GM18517 (cell line): ENCODE measurements around the gene NLRP2B.
"Not testable (repeated sequence)": the region's sequence is repeated elsewhere in the genome, so short reads cannot be mapped to it uniquely, and the experiment has no call there.

ENCODE experiments used
- ATAC-seq: cut with Tn5 transposase; IDR thresholded peaks from one replicate; pipeline ENCODE4 v1.9.1; 2021; ENCODE audit warnings: mild to moderate bottlenecking, moderate library complexity; ENCODE audit not compliant: unreplicated experiment

Gene NLRP2B

DNA sequence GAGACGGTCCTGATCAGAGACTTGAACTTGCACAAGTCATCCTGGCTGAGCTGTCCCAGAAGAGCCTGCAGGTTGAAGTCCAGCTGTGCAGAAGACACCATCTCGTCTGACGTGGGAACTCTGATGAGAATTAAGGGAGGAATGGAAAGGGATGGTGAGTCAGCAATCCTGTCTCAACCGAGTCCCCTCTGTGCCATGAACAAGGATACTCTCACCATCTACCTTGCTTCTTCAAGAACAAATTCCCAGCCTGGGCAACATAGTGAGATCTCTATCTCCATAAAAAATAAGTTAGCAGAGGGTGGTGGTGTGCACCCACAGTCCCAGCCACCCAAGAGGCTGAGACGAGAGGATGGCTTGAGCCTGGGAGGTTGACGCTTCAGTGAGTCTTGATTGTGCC lies at the start of gene NLRP2B:
NLRP2B (minus strand) TSS at position 101 of the 400 bp plus-strand sequence.
- ATAC-seq = no peak

DNA sequence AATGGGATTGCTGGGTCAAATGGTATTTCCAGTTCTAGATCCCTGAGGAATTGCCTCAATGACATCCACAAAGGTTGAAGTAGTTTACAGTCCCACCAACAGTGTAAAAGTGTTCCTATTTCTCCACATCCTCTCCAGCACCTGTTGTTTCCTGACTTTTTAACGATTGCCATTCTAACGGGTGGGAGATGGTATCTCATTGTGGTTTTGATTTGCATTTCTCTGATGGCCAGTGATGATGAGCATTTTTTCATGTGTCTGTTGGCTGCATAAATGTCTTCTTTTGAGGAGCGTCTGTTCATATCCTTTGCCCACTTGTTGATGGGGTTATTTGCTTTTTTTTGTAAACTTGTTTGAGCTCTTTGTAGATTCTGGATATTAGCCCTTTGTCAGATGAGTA lies 45.9 kb upstream of the NLRP2B start:
- ATAC-seq = not testable (repeated sequence)

DNA sequence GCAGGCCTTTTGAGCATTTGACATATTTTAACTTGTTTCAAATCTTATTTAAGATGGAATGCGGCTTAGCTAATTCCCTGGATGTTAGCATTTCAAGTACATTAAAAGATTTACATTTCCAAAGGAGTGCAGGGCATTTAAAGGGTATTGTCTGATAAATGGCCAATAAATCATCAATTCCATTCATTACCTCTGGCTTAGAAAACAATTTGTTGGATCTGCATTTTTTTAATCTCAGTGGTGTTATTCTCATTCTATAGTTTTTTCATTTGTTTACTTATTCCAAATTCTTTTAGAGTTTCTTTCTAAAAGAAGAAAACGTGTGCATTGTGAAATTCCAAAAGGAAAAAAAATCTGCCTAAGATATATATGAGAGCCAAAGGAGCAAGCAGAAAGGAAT lies 1.3 kb upstream of the NLRP2B start:
- no peak for ATAC-seq

DNA sequence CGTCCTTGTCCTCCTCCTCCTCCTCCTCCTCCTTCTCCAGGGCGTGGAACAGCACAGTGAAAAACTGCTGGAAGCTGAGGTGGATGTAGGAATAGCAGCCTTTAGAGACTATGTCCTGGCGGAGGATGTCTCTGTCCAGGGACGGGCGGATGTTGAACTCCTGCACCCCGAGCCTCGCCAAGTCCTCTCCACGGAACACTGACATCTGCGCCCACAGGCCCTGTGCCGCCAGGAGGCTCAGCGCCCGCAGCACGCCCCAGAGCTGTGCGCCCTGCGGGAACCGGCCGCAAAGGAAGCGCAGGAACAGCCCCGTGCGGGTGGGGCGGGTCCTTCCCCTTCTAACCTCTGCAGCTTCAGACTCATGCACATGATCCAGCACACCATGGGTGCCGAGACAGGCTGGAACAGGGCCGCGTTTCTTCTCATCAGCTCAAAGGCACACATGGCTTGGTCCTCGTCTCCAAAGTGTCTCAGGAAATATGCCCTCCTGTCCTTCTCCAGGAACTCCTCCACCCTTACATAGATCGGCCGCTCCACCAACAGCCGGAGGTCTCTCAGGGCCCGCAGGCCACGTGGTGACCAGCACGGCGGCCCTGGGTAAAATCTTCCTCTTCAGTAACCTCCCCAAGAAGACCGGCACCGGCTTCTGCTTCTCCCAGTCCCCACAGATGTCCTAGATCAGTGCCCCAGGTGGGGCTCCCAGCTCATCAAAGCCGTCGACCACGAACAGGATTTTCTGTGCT lies 1.2 kb downstream of the NLRP2B start:
- no peak for ATAC-seq

DNA sequence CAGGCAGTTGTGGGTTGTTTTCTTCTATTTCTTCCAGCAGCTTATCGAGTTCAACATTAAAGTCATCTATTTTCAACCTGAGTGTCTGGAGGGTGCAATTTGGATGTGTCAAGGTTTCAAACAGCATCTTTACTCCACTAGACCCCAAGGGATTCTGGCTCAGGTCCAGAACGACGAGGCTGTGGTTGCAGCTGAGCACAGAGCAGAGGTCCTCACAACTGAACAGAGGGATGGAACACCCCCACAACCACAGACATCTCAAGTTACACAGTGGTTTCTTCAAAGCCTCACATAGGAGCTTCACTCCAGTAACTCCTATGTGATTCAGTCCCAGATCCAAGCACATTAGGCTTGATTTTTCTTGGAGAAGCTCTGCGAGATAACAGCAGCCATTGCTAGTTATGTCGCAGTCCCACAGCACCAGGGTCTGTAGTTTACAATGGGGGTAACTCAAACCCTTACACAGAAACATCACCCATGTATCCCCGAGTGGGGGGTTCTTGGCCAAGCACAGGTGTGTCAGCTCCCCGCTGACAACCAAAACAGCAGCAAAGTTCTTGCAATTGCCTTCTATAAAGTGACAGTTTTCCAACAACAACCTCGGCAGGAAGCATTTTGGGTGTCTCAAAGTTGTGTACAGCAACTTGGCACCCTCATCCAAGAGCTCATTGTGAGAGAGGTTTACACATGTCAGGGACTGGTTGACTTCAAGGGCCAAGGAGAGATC lies 2.8 kb downstream of the NLRP2B start:
- no peak for ATAC-seq

DNA sequence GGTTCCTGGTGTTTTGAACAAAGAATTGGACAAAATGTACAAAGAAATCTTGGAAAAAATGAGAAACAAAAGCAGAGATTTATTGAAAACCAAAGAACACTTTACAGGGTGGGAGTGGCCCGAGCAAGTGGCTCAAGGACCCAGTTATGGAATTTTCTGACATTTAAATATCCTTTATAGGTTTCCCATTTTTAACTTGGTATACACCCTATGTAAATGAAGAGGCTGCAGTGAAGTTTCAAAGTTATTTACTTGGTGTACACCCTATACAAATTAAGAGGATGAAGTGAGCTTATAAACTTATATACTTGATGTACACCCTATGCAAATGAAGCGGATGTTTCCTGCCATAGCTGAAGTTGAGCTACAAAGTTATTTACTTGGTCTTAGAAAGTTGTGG lies 4.7 kb downstream of the NLRP2B start:
- ATAC-seq = no peak

DNA sequence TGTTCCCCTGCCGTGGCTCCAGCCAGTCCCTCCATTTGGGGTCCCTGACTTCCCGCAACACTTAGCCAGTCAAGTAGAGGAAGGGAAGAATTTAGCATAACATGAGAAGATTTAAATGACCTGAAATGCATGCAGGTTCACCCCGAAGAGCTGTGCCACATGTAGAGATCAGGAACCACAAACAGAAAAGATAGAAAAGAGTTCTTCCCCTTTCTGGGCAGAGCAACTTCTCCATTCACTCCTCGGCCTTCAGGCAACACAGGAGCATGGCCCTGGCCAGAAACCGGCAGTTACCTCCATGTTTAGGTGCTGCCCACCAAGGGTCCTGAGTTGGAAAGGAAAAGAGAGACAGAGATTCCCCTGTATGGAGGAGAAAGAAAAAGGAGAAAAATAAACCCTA lies 5.2 kb downstream of the NLRP2B start:
- ATAC-seq = no peak

DNA sequence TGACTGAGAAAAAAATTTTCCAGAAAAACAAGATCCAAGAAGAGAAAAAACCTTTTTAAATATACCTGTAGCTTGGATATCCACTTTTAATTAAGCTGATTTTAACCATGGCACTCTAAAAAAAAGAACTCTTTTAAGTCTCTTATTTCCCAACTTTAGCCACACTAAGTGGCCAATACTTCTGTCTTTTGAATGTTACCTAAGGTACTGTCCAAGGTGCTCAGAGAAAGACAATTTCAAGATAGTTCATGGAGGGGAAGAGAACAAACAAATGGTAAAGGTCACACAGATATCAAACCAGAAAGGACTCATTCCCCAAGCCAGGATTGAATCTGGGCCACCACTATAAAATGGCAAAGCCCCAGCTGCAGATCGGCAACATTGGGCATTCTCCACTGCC lies 10.1 kb downstream of the NLRP2B start:
- ATAC-seq = no peak

DNA sequence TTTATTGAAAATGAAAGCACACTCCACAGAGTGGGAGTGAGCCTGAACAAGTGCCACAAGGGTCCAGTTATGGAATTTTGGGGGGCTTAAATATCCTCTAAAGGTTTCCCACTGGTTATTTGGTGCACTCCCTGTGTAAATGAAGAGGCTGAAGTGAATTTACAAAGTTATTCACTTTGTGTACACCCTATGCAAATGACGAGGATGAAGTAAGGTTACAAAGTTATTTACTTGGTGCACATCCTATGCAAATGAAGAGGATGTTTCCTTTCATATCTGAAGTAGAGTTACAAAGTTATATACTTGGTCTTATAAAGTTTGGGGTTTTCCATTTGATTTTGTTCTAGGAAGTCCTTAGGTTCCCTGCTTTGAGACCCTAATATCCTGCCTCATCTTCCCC lies 13.1 kb downstream of the NLRP2B start:
- no peak for ATAC-seq

DNA sequence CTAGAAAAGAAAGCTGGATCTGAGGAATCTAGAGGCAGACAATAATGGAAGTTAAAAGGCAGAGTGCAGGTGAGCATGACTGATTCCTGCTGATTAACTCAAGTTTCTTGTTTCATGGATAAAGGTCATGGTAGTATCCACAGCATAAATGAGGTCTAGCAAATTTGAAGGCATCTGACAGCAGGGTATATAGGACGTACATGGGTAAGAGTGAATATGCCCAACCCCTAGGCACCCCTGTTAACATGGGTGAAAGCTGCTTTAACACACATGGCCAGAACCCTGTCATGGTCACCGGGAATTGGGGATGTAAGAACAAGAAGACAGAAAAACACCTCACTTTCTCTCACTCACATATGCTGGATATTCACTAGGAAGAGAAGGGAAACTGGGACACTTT lies 25.0 kb downstream of the NLRP2B start:
- ATAC-seq = no peak

DNA sequence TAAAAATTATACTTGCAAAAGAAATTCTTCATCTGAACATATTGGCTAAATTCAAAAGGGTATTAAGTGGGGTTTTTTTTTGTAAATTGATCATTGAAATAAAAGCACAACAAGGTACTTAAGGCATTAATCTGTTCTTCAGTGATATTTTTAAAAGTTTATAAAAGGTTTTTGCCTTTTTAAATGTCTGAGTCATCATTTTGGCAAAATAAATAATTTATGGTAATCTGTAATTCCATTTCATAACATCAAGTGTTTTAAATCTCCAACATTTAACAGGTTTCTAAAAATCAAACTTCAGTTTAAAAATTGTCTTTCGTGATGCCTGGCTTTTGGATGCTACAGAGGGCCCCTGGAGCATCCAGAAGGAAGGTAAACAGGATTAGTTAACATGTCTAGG lies 27.4 kb downstream of the NLRP2B start:
- no peak for ATAC-seq

DNA sequence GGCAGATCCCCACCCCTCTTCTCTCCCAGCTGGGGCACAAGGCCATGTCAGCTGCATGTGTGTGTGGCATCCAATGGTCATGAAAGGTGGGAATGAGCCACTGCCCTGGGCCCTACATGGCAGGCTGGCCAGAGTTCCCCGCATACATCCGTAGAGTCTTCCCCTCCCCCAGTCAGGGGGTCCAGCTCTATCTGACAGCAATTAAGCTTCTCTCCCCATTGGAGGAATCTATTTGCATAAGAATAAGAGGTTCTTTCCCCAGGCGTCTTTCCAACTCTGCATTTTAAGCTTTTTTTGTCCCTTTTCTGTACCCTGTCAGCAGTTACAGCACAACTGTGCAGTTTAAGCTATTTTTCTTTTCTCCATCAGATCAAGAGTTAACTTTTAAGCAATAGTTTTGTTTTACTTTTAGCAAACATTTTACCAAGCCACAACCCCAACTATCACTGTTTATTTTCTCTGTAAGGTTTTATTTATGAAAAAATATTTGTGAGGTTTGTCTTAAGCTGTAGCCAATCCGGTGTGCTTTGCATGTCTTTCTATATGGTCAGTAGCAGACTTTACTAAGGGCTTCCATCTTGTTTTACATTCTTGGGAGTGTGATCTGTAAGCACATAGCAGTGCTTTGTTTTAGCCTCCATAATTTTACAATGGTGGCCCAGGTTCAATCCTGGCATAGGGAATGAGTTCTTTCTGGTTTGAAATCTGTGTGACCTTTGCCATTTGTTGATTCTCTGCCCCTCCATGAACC lies 28.7 kb downstream of the NLRP2B start:
- no peak for ATAC-seq

DNA sequence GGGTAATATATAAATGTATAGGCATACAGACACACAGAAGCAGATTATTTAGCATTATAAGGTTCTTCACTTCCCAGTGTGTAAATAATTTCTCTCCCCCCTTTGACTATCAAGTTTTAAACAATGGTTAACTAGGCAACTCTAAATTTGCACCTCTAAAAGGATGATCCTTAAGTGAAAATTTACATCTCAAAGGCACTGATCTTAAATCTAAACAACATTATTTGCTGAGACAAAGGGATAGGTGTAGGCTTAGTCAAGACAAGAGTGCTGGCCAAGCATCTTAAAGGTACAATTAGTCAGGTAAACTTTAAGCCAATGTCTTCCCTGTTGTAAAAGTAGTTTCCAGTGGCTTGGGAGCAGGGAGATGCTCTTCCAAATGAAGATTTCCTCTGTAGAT lies 33.0 kb downstream of the NLRP2B start:
- ATAC-seq = no peak

DNA sequence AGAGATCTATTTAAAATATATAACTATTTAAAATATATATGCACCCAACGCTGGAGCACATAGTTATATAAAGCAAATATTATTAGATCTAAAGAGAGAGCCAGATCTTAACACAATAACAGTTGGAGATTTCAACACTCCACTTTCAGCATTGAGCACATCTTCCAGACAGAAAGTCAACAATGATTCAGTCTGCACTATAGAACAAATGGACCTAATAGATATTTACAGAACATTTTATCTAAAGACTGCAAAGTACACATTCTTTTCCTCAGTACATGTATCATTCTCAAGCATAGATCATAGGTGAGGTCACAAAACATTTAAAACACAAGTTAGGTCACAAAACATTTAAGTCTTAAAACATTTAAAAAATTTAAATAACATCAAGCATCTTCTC lies 36.4 kb downstream of the NLRP2B start:
- ATAC-seq = no peak

DNA sequence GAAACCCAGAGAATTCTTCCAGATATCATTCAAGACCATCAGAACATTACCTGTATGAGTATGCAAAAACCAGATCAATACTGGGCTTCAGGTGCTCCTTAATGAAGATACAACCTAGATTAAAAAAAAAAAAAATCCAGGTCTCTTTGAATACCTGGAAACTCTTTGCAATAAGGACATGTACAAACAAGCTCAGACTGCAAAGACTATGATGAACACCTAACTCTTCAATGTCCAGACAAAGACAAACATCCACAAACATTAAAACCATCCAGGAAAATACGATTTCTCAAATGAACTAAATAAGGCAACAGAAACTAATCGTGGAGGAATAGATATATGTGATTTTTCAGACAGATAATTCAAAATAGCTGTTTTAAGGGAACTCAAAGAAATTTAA lies 38.7 kb downstream of the NLRP2B start:
- no peak for ATAC-seq

DNA sequence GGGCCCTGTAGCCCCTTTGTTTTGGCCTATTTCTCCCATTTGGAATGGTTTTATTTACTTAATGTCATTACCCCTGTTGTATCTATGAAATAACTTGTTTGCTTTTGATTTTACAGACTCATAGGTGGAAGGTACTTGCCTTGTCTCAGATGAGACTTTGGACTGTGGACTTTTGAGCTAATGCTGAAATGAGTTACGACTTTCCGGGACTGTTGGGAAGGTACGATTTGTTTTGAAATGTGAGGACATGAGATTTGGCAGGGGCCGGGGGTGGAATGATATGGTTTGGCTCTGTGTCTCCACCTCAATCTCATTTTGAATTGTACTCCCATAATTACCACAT lies 39.4 kb downstream of the NLRP2B start:
- ATAC-seq = no peak

DNA sequence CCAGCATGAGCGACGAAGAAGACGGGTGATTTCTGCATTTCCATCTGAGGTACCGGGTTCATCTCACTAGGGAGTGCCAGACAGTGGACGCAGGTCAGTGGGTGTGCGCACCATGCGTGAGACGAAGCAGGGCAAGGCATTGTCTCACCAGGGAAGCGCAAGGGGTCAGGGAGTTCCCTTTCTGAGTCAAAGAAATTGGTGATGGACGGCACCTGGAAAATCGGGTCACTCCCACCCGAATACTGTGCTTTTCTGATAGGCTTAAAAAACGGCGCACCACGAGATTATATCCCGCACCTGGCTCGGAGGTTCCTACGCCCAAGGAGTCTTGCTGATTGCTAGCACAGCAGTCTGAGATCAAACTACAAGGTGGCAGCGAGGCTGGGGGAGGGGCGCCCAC lies 50.6 kb downstream of the NLRP2B start:
- not testable (repeated sequence) for ATAC-seq
